Endometrium (tissue), 2 donors: ENCODE measurements around the gene AGBL3.
"Not testable (repeated sequence)": the region's sequence is repeated elsewhere in the genome, so short reads cannot be mapped to it uniquely, and the experiment has no call there.

Experiments used
- FAIRE-seq: peaks from 2 replicates; lab custom pipeline; 2012; peaks lifted over from hg19 to GRCh38; lab: Jason Lieb, UNC
- donor health status: control.
- donor health status: control.

The AGBL3 gene

GRCh38 chr7:135168489-135169140 is 182.3 kb downstream of the AGBL3 start:
- FAIRE-seq, result no peak

- FAIRE-seq, result no peak
Observed at GRCh38 chr7:135169141-135169963, 183.0 kb downstream of the AGBL3 start.

- no peak for FAIRE-seq
Observed at GRCh38 chr7:135169964-135170273, 183.6 kb downstream of the AGBL3 start.

DNA sequence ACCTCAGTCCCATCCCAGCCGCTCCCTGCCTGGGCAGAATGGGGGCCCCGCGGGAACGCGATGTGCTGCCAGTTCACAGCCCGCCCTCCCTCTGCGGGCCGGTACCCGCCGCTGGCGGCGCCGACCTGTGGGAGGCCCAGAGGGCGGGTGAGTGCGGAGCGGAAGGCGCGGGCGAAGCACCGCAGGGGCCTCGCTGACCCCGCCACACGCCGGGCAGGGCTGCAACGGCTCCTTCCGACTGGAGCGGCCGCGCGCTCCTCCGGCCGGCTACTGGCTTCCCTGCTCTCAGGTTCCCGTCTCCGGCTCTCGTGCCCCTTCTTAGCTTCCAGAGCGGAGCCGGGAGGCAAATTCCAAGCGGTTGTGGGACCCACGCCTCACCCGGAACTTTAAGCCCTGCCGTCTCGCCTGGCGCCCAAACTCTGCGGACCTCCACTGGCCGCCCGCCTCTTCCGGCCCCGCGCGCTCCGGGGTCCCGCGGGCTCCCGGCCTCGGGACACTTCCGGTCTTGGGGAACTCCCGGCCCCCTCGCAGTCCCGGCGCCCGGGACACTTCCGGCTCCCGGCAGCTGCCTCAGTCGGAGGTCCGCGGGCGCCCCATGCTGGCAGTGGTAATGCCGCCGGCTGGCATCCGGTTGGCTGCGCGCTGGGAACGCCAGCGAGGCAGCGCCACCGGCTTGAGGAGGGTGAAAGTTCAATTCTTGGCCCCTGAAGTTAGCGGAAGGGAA is 184.1 kb downstream of the AGBL3 start, which contains the start of gene CYREN:
CYREN (minus strand) TSS at position 434 of the 724 bp plus-strand sequence. CDS start 1,785 bp downstream, outside the sequence.
- no peak for FAIRE-seq

- not testable (repeated sequence) for FAIRE-seq
Observed at GRCh38 chr7:135170998-135171481, 184.7 kb downstream of the AGBL3 start.

DNA sequence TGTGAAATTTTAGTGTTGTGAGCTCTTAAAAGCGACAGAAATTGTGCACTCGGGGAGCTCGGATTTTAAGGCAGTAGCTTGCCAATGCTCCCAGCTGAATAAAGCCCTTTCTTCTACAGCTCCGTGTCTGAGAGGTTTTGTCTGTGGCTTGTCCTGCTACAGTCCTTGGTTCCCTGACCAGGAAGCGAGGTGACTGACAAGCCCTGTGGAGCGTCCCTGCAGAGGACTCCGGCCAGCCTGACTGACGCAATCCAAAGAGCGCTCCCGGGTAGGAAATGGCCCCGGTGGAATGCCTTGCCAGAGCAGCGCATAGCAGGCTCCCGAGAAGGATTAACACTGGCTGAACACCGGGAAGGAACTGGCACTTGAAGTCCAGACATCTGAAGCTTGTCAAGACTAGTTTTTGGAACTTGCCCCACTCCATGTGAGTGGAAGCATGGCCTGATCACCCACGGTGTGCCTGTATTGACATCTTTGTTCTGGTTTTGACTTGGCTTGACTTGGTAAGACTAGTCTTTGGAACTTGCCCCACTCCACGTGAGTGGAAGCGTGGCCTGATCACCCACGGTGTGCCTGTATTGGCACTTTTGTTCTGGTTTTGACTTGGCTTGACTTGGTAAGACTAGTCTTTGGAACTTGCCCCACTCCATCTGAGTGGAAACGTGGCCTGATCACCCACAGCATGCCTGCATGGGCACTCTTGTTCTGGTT is 185.4 kb downstream of the AGBL3 start:
- not testable (repeated sequence) for FAIRE-seq

DNA sequence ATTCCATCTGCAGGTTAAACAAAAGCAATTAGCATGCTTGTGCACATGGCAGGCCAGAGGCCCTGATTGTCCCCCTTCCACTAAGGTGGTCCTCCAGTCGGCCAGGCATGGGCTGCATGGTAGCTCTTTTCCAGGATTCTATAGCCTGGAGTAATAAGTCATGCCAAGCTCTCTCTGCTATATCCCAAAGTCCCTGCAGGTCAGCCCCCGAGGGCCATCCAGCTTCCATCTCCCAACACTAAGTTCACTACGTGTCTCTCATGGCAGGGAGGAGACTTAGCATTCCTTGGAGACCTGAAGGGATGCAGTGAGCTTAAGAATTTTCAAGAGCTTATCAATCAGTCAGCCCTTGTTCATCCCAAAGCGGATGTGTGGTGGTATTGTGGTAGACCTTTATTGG is 187.6 kb downstream of the AGBL3 start:
- not testable (repeated sequence) for FAIRE-seq

GRCh38 chr7:135174941-135175340 is 188.6 kb downstream of the AGBL3 start:
- FAIRE-seq, result no peak

GRCh38 chr7:135175931-135176330 is 189.6 kb downstream of the AGBL3 start:
- FAIRE-seq, result no peak

GRCh38 chr7:135177028-135177696 is 190.9 kb downstream of the AGBL3 start:
- FAIRE-seq, result no peak

DNA sequence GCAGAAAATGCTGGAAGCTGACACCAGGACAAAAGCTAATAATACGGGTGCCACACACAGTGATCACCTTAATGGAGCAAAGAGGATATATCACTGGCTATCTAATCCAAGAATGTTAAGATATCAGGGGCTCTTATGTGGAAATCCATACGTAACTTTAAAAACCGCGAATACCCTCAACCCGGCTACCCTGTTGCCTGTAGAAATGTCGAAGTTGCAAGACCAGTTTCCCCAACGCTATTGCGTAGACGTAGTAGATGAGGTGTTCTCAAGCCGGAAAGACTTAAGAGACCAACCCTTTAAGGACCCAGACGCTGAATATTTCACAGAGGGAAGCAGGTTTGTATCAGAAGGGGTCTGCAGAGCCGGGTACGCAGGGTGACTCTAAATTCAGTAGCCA is 192.1 kb downstream of the AGBL3 start:
- FAIRE-seq, result no peak

GRCh38 chr7:135179321-135179925 is 193.1 kb downstream of the AGBL3 start:
- no peak for FAIRE-seq

GRCh38 chr7:135180122-135180521 is 193.8 kb downstream of the AGBL3 start:
- FAIRE-seq, result no peak

GRCh38 chr7:135181261-135181928 is 195.1 kb downstream of the AGBL3 start:
- no peak for FAIRE-seq

DNA sequence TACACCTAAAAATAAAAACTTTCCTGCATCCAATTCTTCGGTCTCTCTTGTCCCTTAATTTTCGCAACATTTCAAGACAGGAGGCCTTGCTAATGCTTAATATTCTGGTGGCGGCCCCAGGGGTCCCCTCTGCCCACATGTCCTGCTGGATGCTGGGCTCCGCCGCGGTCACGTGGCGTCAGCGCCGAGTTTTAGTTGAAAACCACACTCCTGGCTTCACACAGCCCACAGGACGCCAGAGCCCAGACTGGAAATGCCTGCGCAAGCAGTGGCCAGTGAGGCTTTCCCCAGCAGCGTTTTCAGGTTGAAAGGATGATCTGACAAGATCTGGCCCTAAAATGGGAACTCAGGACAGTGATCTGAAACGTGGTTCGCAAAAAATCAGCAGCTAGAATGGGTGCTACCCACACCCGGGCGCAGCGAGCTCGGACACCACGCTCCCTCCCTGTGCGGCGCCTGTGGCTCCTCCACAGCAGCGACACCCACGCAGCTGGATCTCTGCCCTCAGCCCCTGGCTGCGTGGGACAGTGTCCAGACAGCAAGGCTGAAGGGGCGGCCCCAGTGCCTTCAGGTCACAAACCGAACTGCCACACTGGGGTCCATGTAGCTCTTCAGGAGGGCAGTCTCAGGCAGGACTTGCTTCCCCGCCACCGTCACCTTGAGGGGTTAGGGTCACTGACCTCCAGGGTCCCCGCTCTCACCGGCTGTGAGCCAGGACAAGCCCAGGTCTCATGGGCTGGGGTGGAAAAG is 195.8 kb downstream of the AGBL3 start:
- no peak for FAIRE-seq

DNA sequence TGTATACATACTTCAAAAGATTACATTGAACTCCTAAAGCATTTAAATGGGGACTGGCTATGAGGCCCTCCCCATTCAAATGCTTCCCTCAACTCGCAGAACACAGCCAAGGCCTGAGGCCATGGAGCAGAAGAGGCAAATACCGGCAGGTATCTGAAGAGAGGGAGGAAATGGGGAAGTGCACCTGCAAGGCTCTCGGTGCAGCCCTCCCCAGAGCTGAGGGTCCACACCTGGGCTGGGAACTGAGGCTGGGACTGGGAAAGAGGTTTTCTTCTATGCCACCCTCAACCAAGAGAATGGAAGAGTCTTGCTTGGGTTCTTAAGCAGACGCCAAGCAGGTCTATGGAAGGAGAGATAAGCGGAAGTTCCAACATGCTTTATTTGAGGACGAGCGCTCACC is 197.2 kb downstream of the AGBL3 start:
- no peak for FAIRE-seq

- no peak for FAIRE-seq
Observed at GRCh38 chr7:135184254-135184841, 198.0 kb downstream of the AGBL3 start.
